Right lobe of liver (tissue), 6 donors: Measurements from ENCODE around the gene MARCHF6. TPM values are rescaled to one million over a fixed set of nuclear protein-coding genes. Genes with fewer than 3 reads are reported as not detected.
A peak's percentile ranks its signal among the peaks of the same experiment; 100 is the strongest.
"Not testable (repeated sequence)": the region's sequence is repeated elsewhere in the genome, so short reads cannot be mapped to it uniquely, and the experiment has no call there.

Experiments
- ATAC-seq, 4 donors: fragments of 200-7000 bp; cut with Tn5 transposase; one replicate each; pipeline ENCODE4 v1.9.1; 2020; ENCODE audit warnings: mild to moderate bottlenecking in 4 of 4, moderate library complexity in 4 of 4
- DNase-seq, 3 donors: peaks; one replicate each; pipeline ENCODE4 v3.0.0-alpha.2; 2020
- H3K27ac ChIP-seq, 3 donors: fragments of 200-600 bp; one replicate each; pipeline ENCODE4 v1.8.0; 2022
- H3K27me3 ChIP-seq, 2 donors: fragments of 200-600 bp; one replicate each; pipeline ENCODE4 v1.8.0; 2022
- H3K36me3 ChIP-seq, 4 donors: fragments of 200-600 bp; sonication (generic) in 1 of 4; one replicate each; pipeline versions ENCODE4 v1.5.1 to v1.8.0; 2017 to 2022; ENCODE audit warnings: control low read depth in 1 of 4
- H3K4me1 ChIP-seq, 4 donors: fragments of 200-600 bp; sonication (generic) in 1 of 4; one replicate each; pipeline versions ENCODE4 v1.5.1 to v1.8.0; 2017 to 2022; ENCODE audit warnings: control low read depth in 1 of 4
- H3K4me3 ChIP-seq, 3 donors: fragments of 200-600 bp; one replicate each; pipeline ENCODE4 v1.8.0; 2022
- H3K9me3 ChIP-seq, 4 donors: fragments of 200-600 bp; sonication (generic) in 1 of 4; one replicate each; pipeline versions ENCODE4 v1.5.1 to v1.8.0; 2017 to 2022; ENCODE audit warnings: control low read depth in 1 of 4
- POLR2A ChIP-seq: fragments of 450-650 bp; IDR thresholded peaks from one replicate; pipeline ENCODE4 v1.6.1; 2017; ENCODE audit warnings: antibody characterized with exemption, mild to moderate bottlenecking
- WGBS: methylation state at CpG from one replicate; pipeline ENCODE4 v1.1.6; 2018; ENCODE audit warnings: low coverage, low lambda C conversion rate; ENCODE audit not compliant: insufficient coverage; ENCODE audit errors: missing lambda C conversion rate; 5-methylcytosine and 5-hydroxymethylcytosine counted together
- intact Hi-C, 2 donors: fragments of 100-400 bp; cut with DNase I; formaldehyde crosslinking; loops; one replicate each; pipeline versions ENCODE4 v1.11.2 to v1.14.1; 2022
- total RNA-seq, 6 experiments: library from RNA; depleted of rRNA in 2 of 6; stranded (reverse); fragments of >200 nt in 2 of 6; fragmentation: NEBNext Ultra II Directional in 3 of 6; extraction: Animal tissue kit (Norgen Biotek cat#: 25700) in 3 of 6; gene quantifications; one replicate each; pipeline versions ENCODE4 v1.1.0 to v1.2.4, GENCODE V29; 2016 to 2023
- TF ChIP-seq, protein P1 (sequence below), 4 donors: fragments of 200-600 bp in 3 of 4; fragments of 450-650 bp in 1 of 4; IDR thresholded peaks; one replicate each; pipeline versions ENCODE4 v1.5.1 to v1.8.0; 2016 to 2022; ENCODE audit warnings: antibody characterized with exemption in 4 of 4, mild to moderate bottlenecking in 2 of 4
- donor health status: DM: no; HTN: yes; CAD: no.
- donor health status: DM: no; HTN: no; CAD: no.
- donor health status: DM: no; HTN: no; CAD: no.
- donor health status: DM: no; HTN: yes; CAD: no.
- donor health status: DM: no; HTN: yes; CAD: no.

Gene MARCHF6
- total RNA-seq, 6 experiments from 2014 or later, result 44.9 to 106 (median 68.6) TPM

DNA sequence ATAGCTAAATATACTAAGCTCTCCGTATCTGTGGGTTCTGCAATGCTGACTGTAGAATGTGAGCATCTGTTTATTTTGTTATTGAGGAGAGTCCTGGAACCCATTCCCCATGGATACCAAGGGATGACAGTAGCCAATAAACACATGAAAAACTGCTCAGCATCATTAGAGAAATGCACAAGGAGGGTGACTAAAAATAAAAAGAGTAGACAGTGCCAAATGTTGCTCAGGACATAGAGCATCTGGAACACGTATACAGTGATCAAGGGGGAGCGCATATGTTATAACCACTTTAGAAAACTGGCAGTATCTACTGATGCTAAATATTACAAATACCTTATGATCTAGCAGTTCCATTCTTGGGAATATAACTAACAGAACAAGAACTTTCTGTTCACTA is 31.0 kb downstream of the MARCHF6 start:
- DNase-seq (no peak), ATAC-seq (no peak)
- Histone ChIP-seq H3K36me3 (peaks cover 0 to 37% (median 10%) of the 10 kb centered on the region in 4 donors), H3K27me3 (no peaks in the 10 kb centered on the region), H3K9me3 (no peaks in the 10 kb centered on the region), H3K4me1 (no peaks in the 10 kb centered on the region), H3K27ac (no peak overlapping the region), H3K4me3 (no peak overlapping the region)
- TF ChIP-seq, protein P1, sequence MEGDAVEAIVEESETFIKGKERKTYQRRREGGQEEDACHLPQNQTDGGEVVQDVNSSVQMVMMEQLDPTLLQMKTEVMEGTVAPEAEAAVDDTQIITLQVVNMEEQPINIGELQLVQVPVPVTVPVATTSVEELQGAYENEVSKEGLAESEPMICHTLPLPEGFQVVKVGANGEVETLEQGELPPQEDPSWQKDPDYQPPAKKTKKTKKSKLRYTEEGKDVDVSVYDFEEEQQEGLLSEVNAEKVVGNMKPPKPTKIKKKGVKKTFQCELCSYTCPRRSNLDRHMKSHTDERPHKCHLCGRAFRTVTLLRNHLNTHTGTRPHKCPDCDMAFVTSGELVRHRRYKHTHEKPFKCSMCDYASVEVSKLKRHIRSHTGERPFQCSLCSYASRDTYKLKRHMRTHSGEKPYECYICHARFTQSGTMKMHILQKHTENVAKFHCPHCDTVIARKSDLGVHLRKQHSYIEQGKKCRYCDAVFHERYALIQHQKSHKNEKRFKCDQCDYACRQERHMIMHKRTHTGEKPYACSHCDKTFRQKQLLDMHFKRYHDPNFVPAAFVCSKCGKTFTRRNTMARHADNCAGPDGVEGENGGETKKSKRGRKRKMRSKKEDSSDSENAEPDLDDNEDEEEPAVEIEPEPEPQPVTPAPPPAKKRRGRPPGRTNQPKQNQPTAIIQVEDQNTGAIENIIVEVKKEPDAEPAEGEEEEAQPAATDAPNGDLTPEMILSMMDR (IDR thresholded peaks at IDR 0.05), result no peak
- no peak for TF ChIP-seq POLR2A
- 78% methylated on average over 3 of the region's 3 CpGs for WGBS
- intact Hi-C loops, result no loop called here

DNA sequence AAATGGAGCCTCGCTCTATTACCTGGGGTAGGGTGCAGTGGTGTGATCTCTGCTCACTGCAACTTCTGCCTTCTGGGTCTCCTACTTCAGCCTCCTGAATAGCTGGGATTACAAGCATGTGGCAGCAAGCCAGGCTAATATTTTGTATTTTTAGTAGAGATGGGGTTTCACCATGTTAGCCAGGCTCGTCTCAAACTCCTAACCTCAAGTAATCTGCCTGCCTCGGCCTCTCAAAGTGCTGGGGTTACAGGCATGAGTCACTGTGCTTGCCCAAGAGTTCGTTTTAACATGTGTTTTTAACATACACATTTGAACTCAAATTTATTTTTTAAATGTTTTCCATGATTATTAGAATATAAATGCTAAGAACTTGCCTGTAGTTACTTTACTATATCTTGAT is 34.2 kb downstream of the MARCHF6 start:
- DNase-seq (no peak), ATAC-seq (no peak)
- H3K36me3 ChIP-seq, result peaks cover 0 to 56% (median 25%) of the 10 kb centered on the region in 4 donors
- H3K4me3 ChIP-seq, result no peak overlapping the region
- intact Hi-C loops, result no loop called here
- no peak overlapping the region for H3K27ac ChIP-seq
- TF ChIP-seq, protein P1 (IDR thresholded peaks at IDR 0.05), result no peak
- no peak for TF ChIP-seq POLR2A
- H3K9me3 ChIP-seq, result no peaks in the 10 kb centered on the region
- no peaks in the 10 kb centered on the region for H3K27me3 ChIP-seq
- H3K4me1 ChIP-seq, result no peaks in the 10 kb centered on the region
- 65% methylated on average over 3 of the region's 4 CpGs for WGBS

DNA sequence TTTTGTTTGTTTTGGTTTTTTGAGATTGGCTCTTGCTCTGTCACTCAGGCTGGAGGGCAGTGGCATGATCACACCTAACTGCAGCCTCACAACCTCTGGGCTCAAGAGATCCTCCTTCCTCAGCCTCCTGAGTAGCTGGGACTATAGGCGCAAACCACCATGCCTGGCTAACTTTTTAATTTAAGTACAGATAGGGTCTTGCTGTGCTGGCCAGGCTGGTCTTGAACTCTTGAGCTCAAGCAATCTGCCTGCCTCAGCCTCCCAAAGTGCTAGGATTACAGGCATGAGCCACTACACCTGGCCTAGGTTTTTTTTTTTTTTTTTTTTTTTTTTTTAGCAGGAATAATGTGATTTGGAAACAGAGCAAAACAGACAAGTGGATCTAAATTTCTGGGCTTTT is 37.6 kb downstream of the MARCHF6 start:
- DNase-seq, result no peak
- intact Hi-C loops, result no loop called here
- no peak overlapping the region for H3K4me3 ChIP-seq
- peaks cover 0 to 89% (median 44%) of the 10 kb centered on the region in 4 donors for H3K36me3 ChIP-seq
- no peak for ATAC-seq
- H3K27me3 ChIP-seq, result no peaks in the 10 kb centered on the region
- no peaks in the 10 kb centered on the region for H3K4me1 ChIP-seq
- WGBS, result no CpG with 5 or more reads among the region's 1 CpG
- no peaks in the 10 kb centered on the region for H3K9me3 ChIP-seq
- TF ChIP-seq, protein P1 (IDR thresholded peaks at IDR 0.05), result no peak
- no peak for TF ChIP-seq POLR2A
- H3K27ac ChIP-seq, result no peak overlapping the region

DNA sequence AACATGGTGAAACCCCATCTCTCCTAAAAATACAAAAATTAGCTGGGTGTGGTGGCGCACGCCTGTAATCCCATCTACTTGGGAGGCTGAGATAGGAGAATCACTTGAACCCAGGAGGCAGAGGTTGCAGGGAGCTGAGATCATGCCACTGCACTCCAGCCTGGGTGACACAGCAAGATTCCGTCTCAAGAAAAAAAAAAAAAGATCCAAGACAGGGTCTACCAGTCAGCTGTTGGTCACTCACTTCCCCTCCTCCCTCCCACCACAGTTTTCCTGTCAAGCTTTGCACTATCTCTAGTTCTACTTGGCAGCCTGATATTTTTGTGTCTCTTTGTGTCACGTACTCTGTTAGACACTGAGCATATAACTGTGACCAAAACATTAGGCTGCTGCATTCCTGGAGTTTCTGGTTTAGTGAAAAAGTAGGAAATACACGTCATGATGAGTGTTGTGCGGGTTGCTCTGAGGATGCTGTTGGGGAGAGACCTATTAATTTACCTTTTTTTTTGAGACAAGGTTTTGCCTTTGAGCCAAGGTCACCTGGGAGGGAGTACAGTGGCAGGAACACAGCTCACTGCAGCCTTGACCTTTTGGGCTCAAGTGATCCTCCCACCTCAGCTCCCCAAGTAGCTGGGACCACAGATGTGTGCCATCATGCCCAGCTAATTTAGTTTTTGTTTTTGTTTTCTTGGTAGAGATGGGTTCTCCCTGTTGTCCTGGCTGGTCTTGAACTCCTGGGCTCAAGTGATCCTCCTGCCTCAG is 39.3 kb downstream of the MARCHF6 start:
- H3K4me1 ChIP-seq, H3K4me3 ChIP-seq, H3K27ac ChIP-seq, DNase-seq, H3K27me3 ChIP-seq, H3K9me3 ChIP-seq, intact Hi-C loops: not testable (repeated sequence)
- peaks cover 0 to 82% (median 44%) of the 10 kb centered on the region in 4 donors for H3K36me3 ChIP-seq
- 76% methylated on average over 5 of the region's 6 CpGs for WGBS
- peak; percentile 33 to 85 (median 75) for ATAC-seq

DNA sequence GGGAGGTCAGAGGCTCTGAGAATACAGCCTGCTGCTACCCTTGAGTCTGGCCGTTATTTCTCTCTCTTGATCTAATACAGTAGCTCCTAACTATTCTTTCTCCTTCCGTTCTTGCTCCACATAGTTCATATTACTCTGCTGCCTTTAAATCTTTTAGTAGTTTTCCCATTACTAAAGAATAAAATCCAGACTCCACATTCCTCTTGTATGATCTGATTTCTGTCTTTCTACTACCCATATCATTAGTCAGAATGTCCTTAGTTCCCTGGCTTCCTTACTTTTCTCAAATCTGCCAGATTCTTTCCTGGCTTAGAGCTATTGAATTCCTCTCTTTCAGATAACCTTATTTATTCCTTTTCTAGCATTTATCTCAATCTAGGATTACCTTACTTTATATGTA is 40.0 kb downstream of the MARCHF6 start:
- 80% methylated on average over 2 of the region's 2 CpGs for WGBS
- no peaks in the 10 kb centered on the region for H3K9me3 ChIP-seq
- intact Hi-C loops, result no loop called here
- no peaks in the 10 kb centered on the region for H3K27me3 ChIP-seq
- no peak for DNase-seq
- ATAC-seq, result no peak
- no peak overlapping the region for H3K4me3 ChIP-seq
- H3K4me1 ChIP-seq, result no peaks in the 10 kb centered on the region
- peaks cover 0 to 81% (median 43%) of the 10 kb centered on the region in 4 donors for H3K36me3 ChIP-seq
- TF ChIP-seq POLR2A, result no peak
- TF ChIP-seq, protein P1 (IDR thresholded peaks at IDR 0.05), result no peak
- no peak overlapping the region for H3K27ac ChIP-seq
